ENCODE measurements around the gene TMEM127.

The TMEM127 gene

GRCh38 chr2:96207774-96208142 lies 58.0 kb downstream of the TMEM127 start:
- TF ChIP-seq, protein P1, sequence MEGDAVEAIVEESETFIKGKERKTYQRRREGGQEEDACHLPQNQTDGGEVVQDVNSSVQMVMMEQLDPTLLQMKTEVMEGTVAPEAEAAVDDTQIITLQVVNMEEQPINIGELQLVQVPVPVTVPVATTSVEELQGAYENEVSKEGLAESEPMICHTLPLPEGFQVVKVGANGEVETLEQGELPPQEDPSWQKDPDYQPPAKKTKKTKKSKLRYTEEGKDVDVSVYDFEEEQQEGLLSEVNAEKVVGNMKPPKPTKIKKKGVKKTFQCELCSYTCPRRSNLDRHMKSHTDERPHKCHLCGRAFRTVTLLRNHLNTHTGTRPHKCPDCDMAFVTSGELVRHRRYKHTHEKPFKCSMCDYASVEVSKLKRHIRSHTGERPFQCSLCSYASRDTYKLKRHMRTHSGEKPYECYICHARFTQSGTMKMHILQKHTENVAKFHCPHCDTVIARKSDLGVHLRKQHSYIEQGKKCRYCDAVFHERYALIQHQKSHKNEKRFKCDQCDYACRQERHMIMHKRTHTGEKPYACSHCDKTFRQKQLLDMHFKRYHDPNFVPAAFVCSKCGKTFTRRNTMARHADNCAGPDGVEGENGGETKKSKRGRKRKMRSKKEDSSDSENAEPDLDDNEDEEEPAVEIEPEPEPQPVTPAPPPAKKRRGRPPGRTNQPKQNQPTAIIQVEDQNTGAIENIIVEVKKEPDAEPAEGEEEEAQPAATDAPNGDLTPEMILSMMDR (conservative IDR thresholded peaks at IDR 0.05) = no peak
- peak overlapping the region; percentile 97 for H3K27ac ChIP-seq

DNA sequence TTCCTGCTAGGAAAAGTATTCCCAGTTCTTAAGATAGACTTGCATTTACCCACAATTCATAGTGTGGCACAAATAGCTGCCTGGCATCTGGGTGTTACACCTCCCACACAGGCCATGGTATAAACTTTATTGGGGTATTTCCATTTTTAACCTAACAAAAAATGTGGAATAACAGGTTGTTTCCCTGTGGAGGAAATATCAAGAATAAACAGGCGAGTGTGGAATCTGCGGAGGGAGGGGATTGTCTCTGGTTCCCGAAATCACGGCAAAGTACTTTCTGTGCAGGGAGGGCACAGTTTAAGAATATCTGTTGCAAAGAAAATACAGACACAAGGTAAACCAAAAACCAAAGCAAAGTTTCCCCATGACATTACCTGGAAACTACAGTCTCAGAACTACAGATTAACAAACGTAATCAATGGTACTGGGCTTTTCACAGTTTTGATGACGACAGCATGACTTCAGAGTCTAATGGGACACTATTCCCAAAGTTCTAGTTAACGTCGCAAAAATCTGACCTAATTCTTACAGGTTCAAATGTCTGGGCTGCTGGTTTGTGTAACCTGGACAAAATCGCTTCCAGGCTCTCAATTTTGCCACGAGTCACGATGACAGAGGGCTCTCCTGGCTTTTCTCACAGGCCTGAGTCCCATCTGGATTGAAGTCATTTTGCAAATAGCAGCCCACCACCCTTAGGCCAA lies 58.6 kb downstream of the TMEM127 start:
- H3K27ac ChIP-seq = peak overlapping the region; percentile 97
- TF ChIP-seq, protein P1 (conservative IDR thresholded peaks at IDR 0.05) = no peak

DNA sequence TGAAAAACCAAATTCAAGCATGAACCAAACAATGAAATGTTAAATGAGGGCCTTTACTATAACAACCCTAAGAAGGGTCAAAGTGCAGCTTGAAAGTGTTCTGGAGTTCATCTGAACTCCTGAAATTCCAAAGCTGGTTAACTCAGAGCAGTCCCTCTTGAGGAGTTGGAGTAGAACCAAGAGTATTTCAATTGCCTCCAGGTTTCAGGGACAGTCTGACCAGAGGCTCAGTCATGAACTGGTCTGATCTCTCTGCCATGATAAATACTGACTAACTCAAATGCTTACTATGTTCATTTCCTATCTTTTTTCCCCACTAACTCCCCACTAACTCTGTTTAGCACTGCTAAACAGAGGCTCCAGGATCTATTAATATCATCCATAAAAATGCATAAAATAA lies 59.9 kb downstream of the TMEM127 start:
- TF ChIP-seq, protein P1 (conservative IDR thresholded peaks at IDR 0.05) = no peak
- H3K27ac ChIP-seq = peak overlapping the region; percentile 39; the same call in 1 of the 2 replicates

DNA sequence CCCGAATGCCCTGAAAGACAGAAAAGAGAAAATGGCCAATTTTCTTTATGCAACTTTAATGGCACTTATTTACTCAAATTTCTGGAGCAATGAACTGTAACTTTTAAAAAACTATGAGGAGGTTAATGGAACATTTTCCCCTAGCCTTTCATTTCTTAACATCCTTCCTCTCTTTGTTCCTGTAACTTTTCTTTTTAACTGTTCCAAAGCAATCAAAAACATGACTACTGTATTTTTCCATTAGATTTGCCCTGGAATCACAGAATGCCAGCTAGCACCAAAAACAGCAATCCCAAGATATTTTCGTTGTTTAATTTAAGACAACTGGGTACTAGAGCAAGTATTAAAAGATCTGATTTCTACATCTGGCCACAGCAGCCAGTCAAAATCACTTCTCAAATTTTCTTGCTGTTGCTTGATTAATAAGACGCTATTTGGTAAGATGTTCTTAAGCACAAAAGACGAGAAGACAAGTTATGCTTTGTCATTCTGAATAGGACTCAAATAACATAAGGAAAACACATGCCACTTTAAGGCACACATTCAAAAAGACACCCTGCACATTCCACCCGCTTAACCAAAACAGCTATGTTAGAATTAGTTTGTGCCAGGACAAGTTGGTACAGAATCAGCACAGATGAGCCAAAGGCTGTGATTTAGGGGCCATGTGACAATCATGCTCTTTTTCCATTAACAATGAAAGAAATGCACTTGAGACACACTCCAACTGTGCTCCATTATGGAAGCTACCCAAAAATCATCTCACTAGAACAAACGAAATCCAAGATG lies 60.8 kb downstream of the TMEM127 start:
- peak overlapping the region; percentile 39 for H3K27ac ChIP-seq

DNA sequence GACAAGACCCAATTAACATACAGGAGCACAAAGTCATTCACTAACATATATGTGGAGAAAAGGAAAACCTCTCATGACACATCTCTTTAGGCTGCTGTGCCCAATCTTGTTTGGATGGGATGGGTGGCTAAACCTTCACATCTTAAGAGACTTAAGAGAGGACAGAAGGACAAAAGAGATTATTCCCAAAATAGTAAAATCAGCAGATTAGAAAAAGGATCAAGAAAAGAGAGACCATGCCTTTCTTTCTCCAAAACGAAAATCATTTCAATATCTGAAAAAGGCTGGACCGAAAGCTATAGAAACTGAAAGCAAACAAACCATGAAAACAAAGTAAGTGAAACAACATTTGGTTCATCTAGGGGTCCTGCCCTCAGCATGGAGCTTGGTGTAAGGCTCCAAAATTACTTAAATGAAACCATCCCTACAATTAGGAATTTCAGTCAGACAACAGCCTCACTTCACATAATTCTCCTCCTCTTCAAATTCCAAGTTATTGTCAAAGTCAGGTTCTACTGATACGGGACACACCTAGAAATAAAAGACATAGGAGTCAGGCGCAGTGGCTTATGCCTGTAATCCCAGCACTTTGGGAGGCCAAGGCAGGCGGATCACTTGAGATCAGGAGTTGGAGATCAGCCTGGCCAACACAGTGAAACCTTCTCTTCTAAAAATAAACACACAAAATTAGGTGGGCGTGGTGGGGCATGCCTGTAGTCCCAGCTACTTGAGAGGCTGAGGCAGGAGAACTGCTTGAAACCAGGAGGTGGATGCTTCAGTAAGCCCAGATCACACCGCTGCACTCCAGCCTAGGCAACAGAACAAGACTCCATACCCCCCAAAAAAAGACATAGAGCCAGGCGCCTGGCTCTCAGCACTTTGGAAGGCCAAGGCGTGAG lies 62.4 kb downstream of the TMEM127 start:
- TF ChIP-seq, protein P1 (conservative IDR thresholded peaks at IDR 0.05) = no peak

More for the DNA sequence above, 60.8 kb downstream of the TMEM127 start:
- TF ChIP-seq, protein P1 (conservative IDR thresholded peaks at IDR 0.05) = no peak

DNA sequence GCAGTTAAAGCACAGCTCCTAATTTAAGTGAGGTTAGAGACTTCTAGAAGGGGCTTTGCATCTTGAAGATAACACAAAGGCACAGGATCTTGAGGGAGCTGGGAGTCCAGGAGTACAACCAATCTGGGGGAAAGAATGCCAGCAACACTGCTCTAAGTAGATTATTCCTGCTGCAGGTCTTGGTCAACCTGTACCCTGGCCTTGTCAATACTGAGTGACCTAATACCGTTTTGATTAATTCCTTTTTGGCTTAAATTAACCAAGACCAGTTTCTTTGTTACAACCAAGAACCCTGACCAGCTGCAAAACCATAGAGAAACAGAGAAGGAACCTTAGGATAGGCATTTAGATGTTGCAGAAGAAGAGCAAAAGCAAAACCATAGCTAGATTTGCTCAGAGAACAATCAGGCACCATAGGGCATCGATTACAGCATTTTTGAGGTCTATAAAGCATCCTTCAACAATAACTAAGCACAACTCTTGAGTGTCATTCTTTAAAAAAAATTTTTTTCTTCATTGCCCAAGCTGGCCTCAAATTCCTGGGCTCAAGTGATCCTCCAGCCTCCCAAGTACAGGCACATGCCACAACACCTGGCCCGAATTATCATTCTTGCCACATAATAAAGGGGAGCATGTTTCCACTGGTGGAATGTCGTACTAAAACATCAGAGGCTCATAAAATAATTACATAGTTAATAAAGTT lies 63.5 kb downstream of the TMEM127 start:
- H3K27ac ChIP-seq = no peak overlapping the region; the same call in 1 of the 2 replicates
- TF ChIP-seq, protein P1 (conservative IDR thresholded peaks at IDR 0.05) = no peak

More for the DNA sequence above, 62.4 kb downstream of the TMEM127 start:
- H3K27ac ChIP-seq = no peak overlapping the region
